ENCODE measurements around the gene FLOT2. TPM values are rescaled to one million over a fixed set of nuclear protein-coding genes. Genes with fewer than 3 reads are reported as not detected.

The FLOT2 gene
- total and polyA plus RNA-seq, 3 donors from 2014 or later, result 20.9 to 33.2 (median 31.3) TPM

DNA sequence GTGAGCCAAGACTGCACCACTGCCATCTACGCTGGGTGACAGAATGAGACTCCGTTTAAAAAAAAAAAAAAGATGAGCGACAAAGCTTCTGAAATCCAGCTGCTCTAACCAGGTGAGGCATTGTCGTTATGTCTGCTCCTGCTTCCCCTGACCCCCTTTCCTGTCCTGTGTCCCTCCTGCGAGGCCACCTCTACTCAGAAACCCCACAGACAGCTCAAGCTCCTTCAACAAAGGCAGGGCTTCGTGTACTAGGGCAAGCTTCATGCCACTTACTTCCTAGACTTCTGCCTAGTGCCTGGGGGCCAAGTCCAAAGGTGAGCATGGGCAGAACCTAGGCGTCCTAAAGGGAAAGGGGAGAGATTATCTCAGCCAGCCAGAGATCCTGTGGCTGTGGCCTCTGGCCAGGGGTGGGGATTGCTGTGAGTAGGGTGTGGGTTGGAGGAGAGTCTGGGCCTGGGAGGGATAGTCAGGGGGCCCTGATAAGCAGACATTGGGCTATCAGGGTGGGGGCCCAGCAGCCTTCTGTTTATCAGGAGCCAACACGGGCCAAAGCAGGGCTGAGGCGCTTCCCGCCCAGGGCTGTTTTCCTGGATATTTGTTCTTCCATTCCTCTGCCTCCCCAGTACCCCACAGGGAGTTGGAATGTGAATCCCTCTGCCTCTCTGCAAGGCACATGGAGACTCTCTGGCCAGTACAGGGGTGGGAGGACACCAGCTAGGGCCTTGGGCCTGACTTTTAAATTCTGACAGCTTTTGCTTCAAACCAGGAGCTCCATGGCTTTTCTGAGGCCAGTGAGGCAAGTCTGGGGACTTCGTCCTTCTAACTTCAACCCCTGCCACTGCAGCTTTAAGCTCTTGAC is 32.3 kb downstream of the FLOT2 start:
- Histone ChIP-seq H3K4me1 (no peaks in the 10 kb centered on the region), H3K27ac (no peak overlapping the region), H3K9me3 (no peaks in the 10 kb centered on the region), H3K4me3 (no peak overlapping the region), H3K36me3 (ENCODE audit: low read depth, missing control alignments) (no peaks in the 10 kb centered on the region), H3K27me3 (no peaks in the 10 kb centered on the region)
- WGBS, 2 donors, result 89 to 94% methylated on average over 10 to 11 of the region's 11 CpGs
- no peak for TF ChIP-seq POLR2A (IDR thresholded peaks at IDR 0.05)
- TF ChIP-seq, protein P1, sequence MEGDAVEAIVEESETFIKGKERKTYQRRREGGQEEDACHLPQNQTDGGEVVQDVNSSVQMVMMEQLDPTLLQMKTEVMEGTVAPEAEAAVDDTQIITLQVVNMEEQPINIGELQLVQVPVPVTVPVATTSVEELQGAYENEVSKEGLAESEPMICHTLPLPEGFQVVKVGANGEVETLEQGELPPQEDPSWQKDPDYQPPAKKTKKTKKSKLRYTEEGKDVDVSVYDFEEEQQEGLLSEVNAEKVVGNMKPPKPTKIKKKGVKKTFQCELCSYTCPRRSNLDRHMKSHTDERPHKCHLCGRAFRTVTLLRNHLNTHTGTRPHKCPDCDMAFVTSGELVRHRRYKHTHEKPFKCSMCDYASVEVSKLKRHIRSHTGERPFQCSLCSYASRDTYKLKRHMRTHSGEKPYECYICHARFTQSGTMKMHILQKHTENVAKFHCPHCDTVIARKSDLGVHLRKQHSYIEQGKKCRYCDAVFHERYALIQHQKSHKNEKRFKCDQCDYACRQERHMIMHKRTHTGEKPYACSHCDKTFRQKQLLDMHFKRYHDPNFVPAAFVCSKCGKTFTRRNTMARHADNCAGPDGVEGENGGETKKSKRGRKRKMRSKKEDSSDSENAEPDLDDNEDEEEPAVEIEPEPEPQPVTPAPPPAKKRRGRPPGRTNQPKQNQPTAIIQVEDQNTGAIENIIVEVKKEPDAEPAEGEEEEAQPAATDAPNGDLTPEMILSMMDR (IDR thresholded peaks at IDR 0.05), result no peak
- intact Hi-C loops (cut with DNase I; ENCODE audit: low total_unique reads), result no loop called here
- no peak for DNase-seq

DNA sequence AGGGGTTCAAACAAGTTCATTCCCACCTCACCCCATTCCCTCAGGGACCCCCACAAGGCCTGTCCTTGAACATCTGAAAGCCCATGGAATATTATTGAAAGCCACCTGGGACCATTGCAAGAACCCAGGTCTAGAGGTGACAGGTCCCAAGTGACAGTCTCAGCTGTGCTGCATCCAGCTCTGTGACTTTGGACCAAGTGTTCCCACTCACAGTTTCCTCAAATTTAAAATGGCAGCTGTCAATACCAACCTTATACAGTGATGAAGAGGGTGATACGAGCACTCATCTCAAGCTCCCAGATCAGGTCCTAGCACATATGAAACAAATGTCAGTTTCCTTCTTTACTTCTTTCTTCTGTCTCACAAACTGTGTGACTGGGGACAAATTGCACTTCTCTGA is 33.6 kb downstream of the FLOT2 start:
- intact Hi-C loops (cut with DNase I; ENCODE audit: low total_unique reads), result no loop called here
- TF ChIP-seq, protein P1 (IDR thresholded peaks at IDR 0.05), result no peak
- no peak for TF ChIP-seq POLR2A (IDR thresholded peaks at IDR 0.05)
- H3K9me3 ChIP-seq, result no peaks in the 10 kb centered on the region
- no peaks in the 10 kb centered on the region for H3K27me3 ChIP-seq
- 83 to 87% methylated on average over 1 of the region's 1 CpG for WGBS, 2 donors
- no peaks in the 10 kb centered on the region for H3K4me1 ChIP-seq
- no peaks in the 10 kb centered on the region for H3K36me3 ChIP-seq (ENCODE audit: low read depth, missing control alignments)
- H3K4me3 ChIP-seq, result no peak overlapping the region
- H3K27ac ChIP-seq, result no peak overlapping the region
- DNase-seq, result no peak

DNA sequence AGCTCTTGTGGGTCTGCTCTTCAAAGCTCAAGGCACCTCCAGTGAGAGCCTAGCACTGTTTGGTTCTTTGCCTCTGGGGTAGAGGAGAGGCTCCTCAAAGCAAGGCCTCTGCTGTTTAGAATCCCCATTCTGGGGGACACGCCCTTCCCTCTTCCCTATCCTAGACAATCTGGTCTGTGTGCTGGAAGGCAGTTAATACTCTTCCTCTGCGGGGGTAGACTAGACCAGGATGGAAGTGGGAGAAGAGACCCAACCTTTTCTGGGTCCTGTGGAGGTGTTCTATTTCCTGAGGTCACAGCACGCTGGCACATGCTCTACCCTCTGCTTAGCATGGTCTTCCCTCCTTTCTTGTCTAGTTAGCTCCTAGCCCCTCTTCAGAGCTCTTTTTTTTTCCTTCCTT is 35.0 kb downstream of the FLOT2 start:
- H3K36me3 ChIP-seq (ENCODE audit: low read depth, missing control alignments), result no peaks in the 10 kb centered on the region
- H3K9me3 ChIP-seq, result no peaks in the 10 kb centered on the region
- intact Hi-C loops (cut with DNase I; ENCODE audit: low total_unique reads), result no loop called here
- no peak overlapping the region for H3K27ac ChIP-seq
- no peaks in the 10 kb centered on the region for H3K27me3 ChIP-seq
- H3K4me3 ChIP-seq, result no peak overlapping the region
- WGBS, 2 donors, result 93 to 98% methylated on average over 2 to 3 of the region's 3 CpGs
- DNase-seq, result no peak
- TF ChIP-seq POLR2A (IDR thresholded peaks at IDR 0.05), result no peak
- TF ChIP-seq, protein P1 (IDR thresholded peaks at IDR 0.05), result no peak
- H3K4me1 ChIP-seq, result no peaks in the 10 kb centered on the region

DNA sequence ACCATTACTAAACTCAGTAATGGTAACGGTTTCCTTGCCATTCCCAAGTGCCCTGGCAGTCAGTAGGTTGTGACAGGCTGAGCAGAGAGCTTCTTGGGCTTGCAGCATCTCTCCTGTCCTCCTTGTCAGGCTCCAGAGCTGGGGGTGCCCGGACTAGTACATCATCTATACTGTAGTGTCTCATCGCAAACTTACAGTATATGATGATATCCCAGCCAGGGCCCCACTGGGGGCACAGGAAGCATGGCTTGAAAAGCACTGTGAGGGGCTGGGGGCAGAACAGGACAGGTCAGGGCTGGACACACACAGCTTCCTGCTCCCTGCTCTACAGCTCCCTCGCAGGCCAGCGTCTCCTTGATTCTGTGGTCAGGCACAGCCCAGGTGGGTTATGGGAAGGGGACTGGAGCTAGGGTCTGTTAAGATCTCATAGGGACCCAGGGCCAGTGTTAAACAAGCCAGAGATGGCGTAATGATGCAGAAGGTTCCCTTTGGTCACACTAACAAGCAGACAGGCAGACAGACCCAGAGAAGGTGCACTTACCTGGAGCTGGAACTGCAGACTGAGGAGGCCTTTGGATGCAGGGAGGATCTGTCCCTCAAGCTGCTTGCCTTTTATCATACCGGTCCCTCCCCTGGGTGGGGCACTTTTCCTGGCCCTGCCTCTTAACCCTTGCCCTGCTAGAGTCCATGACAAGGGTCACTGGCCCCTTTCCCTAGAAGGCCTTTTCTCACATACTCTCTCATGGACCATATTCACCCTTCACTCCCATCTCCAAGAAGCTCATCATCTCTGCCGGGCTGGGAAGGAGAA is 35.9 kb downstream of the FLOT2 start:
- H3K9me3 ChIP-seq, result no peaks in the 10 kb centered on the region
- H3K27me3 ChIP-seq, result no peaks in the 10 kb centered on the region
- no peaks in the 10 kb centered on the region for H3K36me3 ChIP-seq (ENCODE audit: low read depth, missing control alignments)
- H3K27ac ChIP-seq, result no peak overlapping the region
- intact Hi-C loops (cut with DNase I; ENCODE audit: low total_unique reads), result no loop called here
- no peaks in the 10 kb centered on the region for H3K4me1 ChIP-seq
- TF ChIP-seq, protein P1 (IDR thresholded peaks at IDR 0.05), result no peak
- no peak for TF ChIP-seq POLR2A (IDR thresholded peaks at IDR 0.05)
- H3K4me3 ChIP-seq, result no peak overlapping the region
- WGBS, 2 donors, result 66 to 70% methylated on average over 8 of the region's 8 CpGs
- no peak for DNase-seq
